Large intestine (tissue), 3 donors: Measurements from ENCODE around the gene LBX1. TPM values are rescaled to one million over a fixed set of nuclear protein-coding genes. Genes with fewer than 3 reads are reported as not detected.

ENCODE experiments used
- DNase-seq, 2 donors: peaks; one replicate each; pipeline versions ENCODE4 v3.0.0 to v3.0.0-alpha.2; 2013
- H3K27ac ChIP-seq: one replicate; pipeline ENCODE4 v1.5.1; 2013; ENCODE audit warnings: low read length
- H3K27me3 ChIP-seq: 2 replicates; pipeline ENCODE4 v1.6.1; 2013; ENCODE audit warnings: low read length; ENCODE audit not compliant: control insufficient read depth, insufficient read depth
- H3K36me3 ChIP-seq: 2 replicates; pipeline ENCODE4 v1.6.1; 2013; ENCODE audit warnings: low read length; ENCODE audit not compliant: control insufficient read depth, insufficient read depth
- H3K4me1 ChIP-seq: one replicate; pipeline ENCODE4 v1.6.1; 2013; ENCODE audit warnings: low read length; ENCODE audit not compliant: control insufficient read depth, insufficient read depth
- H3K4me3 ChIP-seq: one replicate; pipeline ENCODE4 v1.5.1; 2013; ENCODE audit warnings: low read length
- H3K9me3 ChIP-seq: one replicate; pipeline ENCODE4 v1.6.1; 2013; ENCODE audit warnings: mild to moderate bottlenecking, low read depth, low read length, moderate library complexity; ENCODE audit not compliant: control insufficient read depth
- WGBS: methylation state at CpG from one replicate; pipeline ENCODE4 v1.1.5; 2013; ENCODE audit warnings: low lambda C conversion rate; ENCODE audit not compliant: insufficient coverage; 5-methylcytosine and 5-hydroxymethylcytosine counted together
- polyA plus RNA-seq: library from polyadenylated mRNA; unstranded; fragments of 120-200 nt; gene quantifications from one replicate; pipeline ENCODE4 v1.2.1, GENCODE V29; 2013

LBX1 gene
- polyA plus RNA-seq, 1 donor = 0.03 TPM

GRCh38 chr10:101233443-101233842 is 4.2 kb upstream of the LBX1 start:
- no CpG with 5 or more reads among the region's 1 CpG for WGBS
- DNase-seq = no peak
- Histone ChIP-seq H3K4me3 (no peak overlapping the region), H3K27me3 (peaks cover 98% of the 10 kb centered on the region), H3K27ac (no peak overlapping the region), H3K9me3 (peaks cover 28% of the 10 kb centered on the region), H3K4me1 (peaks cover 4% of the 10 kb centered on the region), H3K36me3 (no peaks in the 10 kb centered on the region)

GRCh38 chr10:101231912-101232689 is 2.8 kb upstream of the LBX1 start:
- no peak overlapping the region for H3K27ac ChIP-seq
- no peaks in the 10 kb centered on the region for H3K36me3 ChIP-seq
- DNase-seq = no peak
- H3K4me3 ChIP-seq = no peak overlapping the region
- peaks cover 4% of the 10 kb centered on the region for H3K4me1 ChIP-seq
- WGBS = no CpG with 5 or more reads among the region's 12 CpGs
- H3K9me3 ChIP-seq = peaks cover 30% of the 10 kb centered on the region
- H3K27me3 ChIP-seq = peaks cover 98% of the 10 kb centered on the region

- no CpG with 5 or more reads among the region's 7 CpGs for WGBS
- H3K9me3 ChIP-seq = peaks cover 23% of the 10 kb centered on the region
- DNase-seq = no peak
- no peaks in the 10 kb centered on the region for H3K36me3 ChIP-seq
- no peak overlapping the region for H3K4me3 ChIP-seq
- peaks cover 8% of the 10 kb centered on the region for H3K4me1 ChIP-seq
- no peak overlapping the region for H3K27ac ChIP-seq
- peaks cover 98% of the 10 kb centered on the region for H3K27me3 ChIP-seq
Measured at GRCh38 chr10:101231092-101231491, 1.8 kb upstream of the LBX1 start.

GRCh38 chr10:101230183-101230917 is 1.1 kb upstream of the LBX1 start:
- Histone ChIP-seq H3K36me3 (no peaks in the 10 kb centered on the region), H3K27ac (no peak overlapping the region), H3K4me3 (no peak overlapping the region), H3K4me1 (peaks cover 8% of the 10 kb centered on the region), H3K27me3 (peaks cover 98% of the 10 kb centered on the region), H3K9me3 (peaks cover 22% of the 10 kb centered on the region)
- WGBS = 20% methylated on average over 1 of the region's 31 CpGs
- DNase-seq = no peak

- Histone ChIP-seq H3K36me3 (no peaks in the 10 kb centered on the region), H3K4me3 (no peak overlapping the region), H3K4me1 (peaks cover 10% of the 10 kb centered on the region), H3K27ac (no peak overlapping the region), H3K9me3 (peaks cover 25% of the 10 kb centered on the region), H3K27me3 (peaks cover 98% of the 10 kb centered on the region)
- WGBS = 0% methylated on average over 2 of the region's 34 CpGs
- no peak for DNase-seq
Measured at GRCh38 chr10:101228966-101229265, 347 bp downstream of the LBX1 start.

GRCh38 chr10:101228153-101228965 is 904 bp downstream of the LBX1 start:
- H3K27ac ChIP-seq = no peak overlapping the region
- no peak overlapping the region for H3K4me3 ChIP-seq
- peaks cover 98% of the 10 kb centered on the region for H3K27me3 ChIP-seq
- H3K36me3 ChIP-seq = no peaks in the 10 kb centered on the region
- H3K9me3 ChIP-seq = peaks cover 25% of the 10 kb centered on the region
- DNase-seq = peak in 1 of 2 donors; percentile 26
- WGBS = no CpG with 5 or more reads among the region's 82 CpGs
- H3K4me1 ChIP-seq = peaks cover 10% of the 10 kb centered on the region

GRCh38 chr10:101227429-101228152 is 1.7 kb downstream of the LBX1 start:
- H3K9me3 ChIP-seq = peaks cover 28% of the 10 kb centered on the region
- H3K27ac ChIP-seq = no peak overlapping the region
- H3K4me1 ChIP-seq = peaks cover 14% of the 10 kb centered on the region
- no peaks in the 10 kb centered on the region for H3K36me3 ChIP-seq
- no CpG with 5 or more reads among the region's 43 CpGs for WGBS
- H3K27me3 ChIP-seq = peaks cover 98% of the 10 kb centered on the region
- DNase-seq = peak in 1 of 2 donors; percentile 21
- no peak overlapping the region for H3K4me3 ChIP-seq

- H3K4me3 ChIP-seq = no peak overlapping the region
- H3K36me3 ChIP-seq = no peaks in the 10 kb centered on the region
- no peak overlapping the region for H3K27ac ChIP-seq
- peaks cover 98% of the 10 kb centered on the region for H3K27me3 ChIP-seq
- peak in 1 of 2 donors; percentile 16 for DNase-seq
- 0% methylated on average over 4 of the region's 67 CpGs for WGBS
- peaks cover 14% of the 10 kb centered on the region for H3K4me1 ChIP-seq
- H3K9me3 ChIP-seq = peaks cover 30% of the 10 kb centered on the region
Measured at GRCh38 chr10:101226491-101227428, 2.5 kb downstream of the LBX1 start.

GRCh38 chr10:101225846-101226421 is 3.3 kb downstream of the LBX1 start:
- Histone ChIP-seq H3K27me3 (peaks cover 98% of the 10 kb centered on the region), H3K9me3 (peaks cover 30% of the 10 kb centered on the region), H3K36me3 (no peaks in the 10 kb centered on the region), H3K4me3 (no peak overlapping the region), H3K4me1 (peaks cover 14% of the 10 kb centered on the region), H3K27ac (no peak overlapping the region)
- WGBS = 10% methylated on average over 2 of the region's 23 CpGs
- no peak for DNase-seq
